Astrocyte of the spinal cord (primary cell): Measurements from ENCODE around the gene KCNK4.

Experiments
- DNase-seq: peaks from one replicate; pipeline ENCODE4 v3.0.0; 2011; ENCODE audit warnings: low read depth, low spot score
- H3K4me3 ChIP-seq: 2 replicates; pipeline ENCODE4 v1.5.1; 2011; ENCODE audit warnings: low read depth, mild to moderate bottlenecking, low read length, moderate library complexity
- CTCF ChIP-seq: IDR thresholded peaks from 2 replicates; pipeline ENCODE4 v1.5.1; 2012; ENCODE audit warnings: low read depth, mild to moderate bottlenecking, low read length, inconsistent platforms
- in situ Hi-C: cut with HindIII; loops from 2 replicates; pipeline ENCODE4 v1.10.0; 2017; ENCODE audit warnings: low sequenced_read_pairs

KCNK4 gene

GRCh38 chr11:64259533-64260067, 31.5 kb upstream of the KCNK4 start:
- no peak for TF ChIP-seq CTCF
- no peak overlapping the region for H3K4me3 ChIP-seq
- in situ Hi-C loops = no loop called here
- no peak for DNase-seq

- TF ChIP-seq CTCF = no peak
- in situ Hi-C loops = no loop called here
- H3K4me3 ChIP-seq = no peak overlapping the region
- no peak for DNase-seq
Observed at GRCh38 chr11:64260147-64260708, 30.9 kb upstream of the KCNK4 start.

GRCh38 chr11:64261556-64262080, 29.5 kb upstream of the KCNK4 start:
- no peak for TF ChIP-seq CTCF
- in situ Hi-C loops = no loop called here
- no peak for DNase-seq
- no peak overlapping the region for H3K4me3 ChIP-seq

GRCh38 chr11:64262271-64263002, 28.7 kb upstream of the KCNK4 start:
- DNase-seq = no peak
- no peak for TF ChIP-seq CTCF
- no peak overlapping the region for H3K4me3 ChIP-seq
- in situ Hi-C loops = no loop called here

- in situ Hi-C loops = no loop called here
- TF ChIP-seq CTCF = no peak
- H3K4me3 ChIP-seq = no peak overlapping the region
- DNase-seq = peak; percentile 71
Observed at GRCh38 chr11:64263021-64263946, 27.8 kb upstream of the KCNK4 start.

GRCh38 chr11:64263947-64264317, 27.2 kb upstream of the KCNK4 start:
- TF ChIP-seq CTCF = no peak
- H3K4me3 ChIP-seq = no peak overlapping the region
- in situ Hi-C loops = no loop called here
- no peak for DNase-seq
